Panc1 (cell line): ENCODE measurements around the gene KDF1. TPM values are rescaled to one million over a fixed set of nuclear protein-coding genes. Genes with fewer than 3 reads are reported as not detected.

Experiments
- ATAC-seq: fragments of 200-7000 bp; cut with Tn5 transposase; 2 replicates; pipeline ENCODE4 v1.9.1; 2020; ENCODE audit warnings: mild to moderate bottlenecking, moderate library complexity
- BruUV-seq: library from RNA; stranded (reverse); fragments of 400-500 nt; replicated peaks from 2 replicates; lab custom pipeline; 2021; lab: Mats Ljungman, UMichigan
- CTCF ChIA-PET: fragments of 300-600 bp; sonication (Branson Sonifier 250); formaldehyde crosslinking; loops from one replicate; lab custom pipeline; 2022; ENCODE audit warnings: antibody characterized with exemption; lab: Charles Lee
- POLR2A ChIA-PET: fragments of 300-600 bp; sonication (Branson Sonifier 250); formaldehyde crosslinking; loops from one replicate; lab custom pipeline; 2022; ENCODE audit warnings: antibody characterized with exemption; lab: Charles Lee
- DNase-seq: peaks from one replicate; pipeline ENCODE4 v3.0.0-alpha.2; 2010; ENCODE audit warnings: low read depth, low spot score
- H3K27ac ChIP-seq: 2 replicates; pipeline ENCODE4 v1.5.1; 2011; ENCODE audit warnings: mild to moderate bottlenecking, low read length, inconsistent platforms
- H3K27me3 ChIP-seq: fragments of 200-500 bp; sonication (Bioruptor generic); 2 replicates; pipeline ENCODE4 v1.6.0; 2014; ENCODE audit warnings: low read length, inconsistent platforms; ENCODE audit not compliant: control insufficient read depth, insufficient read depth
- H3K36me3 ChIP-seq: fragments of 200-500 bp; sonication (Bioruptor generic); 2 replicates; pipeline ENCODE4 v1.5.1; 2014; ENCODE audit warnings: inconsistent platforms, mild to moderate bottlenecking, low read length, moderate library complexity; ENCODE audit not compliant: control insufficient read depth, insufficient read depth
- H3K4me1 ChIP-seq: 2 replicates; pipeline ENCODE4 v1.5.1; 2011; ENCODE audit warnings: inconsistent platforms, mild to moderate bottlenecking, low read length, moderate library complexity; ENCODE audit not compliant: control insufficient read depth, insufficient read depth
- H3K4me3 ChIP-seq, 2 experiments: 2 replicates each; pipeline ENCODE4 v1.5.1; 2011 to 2012; ENCODE audit warnings: low read depth in 2 of 2, low read length in 2 of 2, mild to moderate bottlenecking in 2 of 2, inconsistent platforms in 1 of 2, moderate library complexity in 1 of 2
- H3K9me3 ChIP-seq: fragments of 200-500 bp; sonication (Bioruptor generic); 2 replicates; pipeline ENCODE4 v1.5.1; 2014; ENCODE audit warnings: low read depth, mild to moderate bottlenecking, inconsistent platforms, low read length, moderate library complexity; ENCODE audit not compliant: control insufficient read depth, insufficient read depth
- POLR2AphosphoS5 ChIP-seq: IDR thresholded peaks from 2 replicates; pipeline ENCODE4 v1.6.1; 2012; ENCODE audit warnings: mild to moderate bottlenecking, low read depth, low read length, moderate library complexity
- SIN3A ChIP-seq: IDR thresholded peaks from 2 replicates; pipeline ENCODE4 v1.6.1; 2012; ENCODE audit warnings: low read depth, mild to moderate bottlenecking, low read length, moderate library complexity, borderline replicate concordance; ENCODE audit not compliant: insufficient read depth
- TCF7L2 ChIP-seq: IDR thresholded peaks from 2 replicates; pipeline ENCODE4 v1.6.1; 2011; ENCODE audit warnings: mild to moderate bottlenecking, low read depth, low read length, inconsistent platforms
- in situ Hi-C: cut with HindIII; loops from 2 replicates; pipeline ENCODE4 v1.10.0; 2016; ENCODE audit warnings: low sequenced_read_pairs, low pct_unique_long_range_greater_than_20kb
- intact Hi-C: fragments of 100-400 bp; cut with micrococcal nuclease; formaldehyde crosslinking; loops from one replicate; pipeline ENCODE4 v1.10.0; 2022; ENCODE audit not compliant: unreplicated experiment
- total RNA-seq: library from RNA; stranded (reverse); gene quantifications from one replicate; pipeline ENCODE4 v1.2.1, GENCODE V29; 2021; ENCODE audit not compliant: unreplicated experiment
- TF ChIP-seq, protein P1 (sequence below), 2 experiments: IDR thresholded peaks; 2 replicates each; pipeline ENCODE4 v1.6.1; 2011 to 2012; ENCODE audit warnings: low read depth in 2 of 2, control low read depth in 1 of 2, low read length in 1 of 2, mild to moderate bottlenecking in 1 of 2, moderate library complexity in 1 of 2; ENCODE audit not compliant: insufficient read depth in 1 of 2
- TF ChIP-seq, protein P2 (sequence below): fragments of 450-650 bp; IDR thresholded peaks from 2 replicates; pipeline ENCODE4 v1.5.1; 2017; ENCODE audit warnings: mild to moderate bottlenecking

The KDF1 gene
- total RNA-seq, 1 experiment from 2014 or later: 3.2 TPM

DNA sequence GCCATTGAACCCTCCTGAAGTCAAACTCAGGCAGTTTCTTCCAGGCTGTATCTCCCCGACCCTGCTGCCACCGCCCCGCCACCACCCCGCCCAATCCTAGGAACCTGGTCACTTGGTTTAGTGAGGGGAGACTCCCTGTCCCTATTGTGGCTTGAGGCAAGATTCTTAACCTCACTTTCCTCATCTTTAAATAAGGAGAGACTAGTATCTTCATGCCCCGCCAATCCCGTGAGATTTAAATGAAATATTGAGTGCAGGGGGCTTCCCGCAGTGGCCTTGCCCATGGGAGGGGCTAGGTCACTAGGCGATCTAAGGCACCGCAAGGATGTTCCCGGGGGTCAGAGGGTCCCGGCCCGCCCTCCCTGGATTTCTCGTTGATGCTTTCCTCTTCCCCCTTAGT, 998 bp downstream of the KDF1 start:
- TF ChIP-seq SIN3A (no peak), TCF7L2 (no peak), POLR2AphosphoS5 (no peak)
- TF ChIP-seq, protein P1, sequence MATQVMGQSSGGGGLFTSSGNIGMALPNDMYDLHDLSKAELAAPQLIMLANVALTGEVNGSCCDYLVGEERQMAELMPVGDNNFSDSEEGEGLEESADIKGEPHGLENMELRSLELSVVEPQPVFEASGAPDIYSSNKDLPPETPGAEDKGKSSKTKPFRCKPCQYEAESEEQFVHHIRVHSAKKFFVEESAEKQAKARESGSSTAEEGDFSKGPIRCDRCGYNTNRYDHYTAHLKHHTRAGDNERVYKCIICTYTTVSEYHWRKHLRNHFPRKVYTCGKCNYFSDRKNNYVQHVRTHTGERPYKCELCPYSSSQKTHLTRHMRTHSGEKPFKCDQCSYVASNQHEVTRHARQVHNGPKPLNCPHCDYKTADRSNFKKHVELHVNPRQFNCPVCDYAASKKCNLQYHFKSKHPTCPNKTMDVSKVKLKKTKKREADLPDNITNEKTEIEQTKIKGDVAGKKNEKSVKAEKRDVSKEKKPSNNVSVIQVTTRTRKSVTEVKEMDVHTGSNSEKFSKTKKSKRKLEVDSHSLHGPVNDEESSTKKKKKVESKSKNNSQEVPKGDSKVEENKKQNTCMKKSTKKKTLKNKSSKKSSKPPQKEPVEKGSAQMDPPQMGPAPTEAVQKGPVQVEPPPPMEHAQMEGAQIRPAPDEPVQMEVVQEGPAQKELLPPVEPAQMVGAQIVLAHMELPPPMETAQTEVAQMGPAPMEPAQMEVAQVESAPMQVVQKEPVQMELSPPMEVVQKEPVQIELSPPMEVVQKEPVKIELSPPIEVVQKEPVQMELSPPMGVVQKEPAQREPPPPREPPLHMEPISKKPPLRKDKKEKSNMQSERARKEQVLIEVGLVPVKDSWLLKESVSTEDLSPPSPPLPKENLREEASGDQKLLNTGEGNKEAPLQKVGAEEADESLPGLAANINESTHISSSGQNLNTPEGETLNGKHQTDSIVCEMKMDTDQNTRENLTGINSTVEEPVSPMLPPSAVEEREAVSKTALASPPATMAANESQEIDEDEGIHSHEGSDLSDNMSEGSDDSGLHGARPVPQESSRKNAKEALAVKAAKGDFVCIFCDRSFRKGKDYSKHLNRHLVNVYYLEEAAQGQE (IDR thresholded peaks at IDR 0.05; ENCODE audit: insufficient read depth in 1 of 2, low read depth in 2 of 2, low read length in 1 of 2): no peak
- TF ChIP-seq, protein P2, sequence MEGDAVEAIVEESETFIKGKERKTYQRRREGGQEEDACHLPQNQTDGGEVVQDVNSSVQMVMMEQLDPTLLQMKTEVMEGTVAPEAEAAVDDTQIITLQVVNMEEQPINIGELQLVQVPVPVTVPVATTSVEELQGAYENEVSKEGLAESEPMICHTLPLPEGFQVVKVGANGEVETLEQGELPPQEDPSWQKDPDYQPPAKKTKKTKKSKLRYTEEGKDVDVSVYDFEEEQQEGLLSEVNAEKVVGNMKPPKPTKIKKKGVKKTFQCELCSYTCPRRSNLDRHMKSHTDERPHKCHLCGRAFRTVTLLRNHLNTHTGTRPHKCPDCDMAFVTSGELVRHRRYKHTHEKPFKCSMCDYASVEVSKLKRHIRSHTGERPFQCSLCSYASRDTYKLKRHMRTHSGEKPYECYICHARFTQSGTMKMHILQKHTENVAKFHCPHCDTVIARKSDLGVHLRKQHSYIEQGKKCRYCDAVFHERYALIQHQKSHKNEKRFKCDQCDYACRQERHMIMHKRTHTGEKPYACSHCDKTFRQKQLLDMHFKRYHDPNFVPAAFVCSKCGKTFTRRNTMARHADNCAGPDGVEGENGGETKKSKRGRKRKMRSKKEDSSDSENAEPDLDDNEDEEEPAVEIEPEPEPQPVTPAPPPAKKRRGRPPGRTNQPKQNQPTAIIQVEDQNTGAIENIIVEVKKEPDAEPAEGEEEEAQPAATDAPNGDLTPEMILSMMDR: no peak
- peaks cover 14% of the 10 kb centered on the region for H3K4me1 ChIP-seq
- H3K9me3 ChIP-seq: peaks cover 6% of the 10 kb centered on the region; the same call in 1 of the 2 replicates
- in situ Hi-C loops (no loop called here), intact Hi-C loops (no loop called here)
- peak overlapping the region; percentile 52 to 62; a peak in 3 of 4 replicates for H3K4me3 ChIP-seq
- no peaks in the 10 kb centered on the region; the same call in 1 of the 2 replicates for H3K36me3 ChIP-seq
- CTCF ChIA-PET: no interaction called here
- no peak for DNase-seq
- no peaks in the 10 kb centered on the region for H3K27me3 ChIP-seq
- no TSS peak for BruUV-seq
- no peak for ATAC-seq
- no peak overlapping the region; the same call in 1 of the 2 replicates for H3K27ac ChIP-seq
- POLR2A ChIA-PET: no interaction called here

DNA sequence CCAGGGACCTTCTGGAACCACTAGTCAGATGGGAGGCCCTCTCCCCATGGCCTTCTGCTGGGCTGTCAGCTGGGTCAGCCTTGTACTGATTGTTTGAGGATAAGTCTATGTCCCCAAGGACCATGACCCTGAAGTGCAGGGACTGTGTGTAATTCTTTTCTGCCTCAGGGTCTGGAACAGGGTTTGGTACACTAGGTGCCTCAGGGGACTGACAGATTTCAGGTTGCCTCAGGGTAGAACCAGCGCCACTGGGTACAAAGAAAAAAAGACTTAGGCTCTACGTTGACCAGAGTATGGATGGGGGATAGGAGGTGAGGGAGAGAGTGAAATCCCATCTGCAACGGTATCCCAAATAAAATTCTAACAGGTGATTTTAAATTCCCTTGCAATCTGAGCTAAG, 3.0 kb downstream of the KDF1 start:
- BruUV-seq: no TSS peak
- Histone ChIP-seq H3K27me3 (no peaks in the 10 kb centered on the region), H3K4me1 (peaks cover 11% of the 10 kb centered on the region), H3K36me3 (no peaks in the 10 kb centered on the region; the same call in 1 of the 2 replicates), H3K4me3 (no peak overlapping the region), H3K9me3 (peaks cover 6% of the 10 kb centered on the region; the same call in 1 of the 2 replicates), H3K27ac (no peak overlapping the region)
- POLR2A ChIA-PET: no interaction called here
- intact Hi-C loops: no loop called here
- CTCF ChIA-PET: no interaction called here
- TF ChIP-seq, protein P2: no peak
- TF ChIP-seq SIN3A (no peak), TCF7L2 (no peak), POLR2AphosphoS5 (no peak)
- TF ChIP-seq, protein P1 (IDR thresholded peaks at IDR 0.05; ENCODE audit: insufficient read depth in 1 of 2, low read depth in 2 of 2, low read length in 1 of 2): no peak
- no peak for DNase-seq
- in situ Hi-C loops: no loop called here
- ATAC-seq: no peak
